Measurements from ENCODE around the gene EEFSEC. TPM values are rescaled to one million over a fixed set of nuclear protein-coding genes. Genes with fewer than 3 reads are reported as not detected.

The EEFSEC gene
- total and polyA plus RNA-seq, 2 of the 8 experiments (the other 6 are each of a cell fraction or from before 2014, with no cell fraction given): 13.1 to 19.8 TPM

- H3K4ac ChIP-seq (replicated peaks; ENCODE audit: insufficient read length, low read depth, low read length): no peak overlapping the region
- H3K23ac ChIP-seq (ENCODE audit: insufficient read length): no peak overlapping the region
- H2BK20ac ChIP-seq (ENCODE audit: low read length): no peak overlapping the region
- H4K8ac ChIP-seq (ENCODE audit: extremely low read depth, insufficient read depth, low read length): 0 out of 2 replicates have a peak overlapping the region, but pooled peaks have one; percentile 9
- DNase-seq (ENCODE audit: low read depth in 1 of 2, low spot score in 2 of 2): no peak
- H2AFZ ChIP-seq (ENCODE audit: low read length): no peak overlapping the region
- peaks cover 0 to 5% of the 10 kb centered on the region in 2 experiments for H4K20me1 ChIP-seq (replicated peaks in 1 of 2; ENCODE audit: control insufficient read depth in 1 of 2, insufficient read depth in 2 of 2, low read length in 2 of 2)
- CTCF ChIA-PET (ENCODE audit: partially characterized antibody): interaction anchor here (0.6 to 2.5 kb wide), 9 partner anchors 10 to 295 kb away, joined by 3 to 11 read pairs (median 3); no protein-coding TSS in a partner anchor
- H3K4me2 ChIP-seq (ENCODE audit: insufficient read depth in 1 of 2, low read depth in 2 of 2, low read length in 2 of 2): no peak overlapping the region
- POLR2A ChIA-PET (ENCODE audit: partially characterized antibody): interaction anchor here (1.5 to 1.6 kb wide), 2 partner anchors 11 to 40 kb away, joined by 3 to 4 read pairs; no protein-coding TSS in a partner anchor
- FAIRE-seq: no peak
- no peaks in the 10 kb centered on the region for H3K23me2 ChIP-seq (ENCODE audit: low read depth, low read length)
- no peak overlapping the region for H3K56ac ChIP-seq (replicated peaks; ENCODE audit: insufficient read length, low read depth, low read length)
- no peak overlapping the region for H4K5ac ChIP-seq (ENCODE audit: insufficient read length, low read depth, low read length)
- no peaks in the 10 kb centered on the region; a peak in 2 of 7 replicates for H3K4me1 ChIP-seq (replicated peaks in 1 of 4; ENCODE audit: control insufficient read depth in 3 of 4, insufficient read depth in 4 of 4, low read length in 3 of 4)
- H3K79me2 ChIP-seq (ENCODE audit: control insufficient read depth in 1 of 2, insufficient read depth in 2 of 2, low read length in 2 of 2): no peaks in the 10 kb centered on the region
- no peak overlapping the region for H2BK120ac ChIP-seq (replicated peaks; ENCODE audit: low read depth, low read length)
- no peak overlapping the region for H3K27ac ChIP-seq (ENCODE audit: low read depth, low read length)
- H3K9ac ChIP-seq (replicated peaks in 1 of 4; ENCODE audit: extremely low read depth in 1 of 4, low read depth in 3 of 4, low read length in 3 of 4): no peak overlapping the region
- H2BK12ac ChIP-seq (ENCODE audit: low read depth, low read length): no peak overlapping the region
- H3K18ac ChIP-seq (ENCODE audit: extremely low read depth, low read length): no peak overlapping the region
- TF ChIP-seq SIN3A (conservative IDR thresholded peaks at IDR 0.05 in 1 of 2, IDR thresholded peaks at IDR 0.05 in 1 of 2; ENCODE audit: low read depth in 1 of 2, low read length in 2 of 2) (no peak), CEBPB (IDR thresholded peaks at IDR 0.05; ENCODE audit: low read depth, low read length) (no peak), CTBP2 (IDR thresholded peaks at IDR 0.05; ENCODE audit: borderline replicate concordance, insufficient read depth, insufficient read length, low read length) (no peak), KDM1A (IDR thresholded peaks at IDR 0.05; ENCODE audit: borderline replicate concordance, low read length) (no peak), RFX5 (IDR thresholded peaks at IDR 0.05; ENCODE audit: borderline replicate concordance, low read depth, low read length) (no peak), CTCF (IDR thresholded peaks at IDR 0.05; ENCODE audit: control extremely low read depth in 1 of 3, insufficient read depth in 1 of 3, low read depth in 1 of 3, low read length in 3 of 3) (no peak), RAD21 (IDR thresholded peaks at IDR 0.05 in 1 of 2, conservative IDR thresholded peaks at IDR 0.05 in 1 of 2; ENCODE audit: low read depth in 2 of 2, low read length in 2 of 2) (no peak)
- H3K14ac ChIP-seq (ENCODE audit: insufficient read length): no peak overlapping the region
- H2AK5ac ChIP-seq (ENCODE audit: low read depth, low read length): no peak overlapping the region
- no peaks in the 10 kb centered on the region for H3K79me1 ChIP-seq (ENCODE audit: low read depth, low read length)
- no peak overlapping the region for H2BK15ac ChIP-seq (ENCODE audit: low read length)
- no peaks in the 10 kb centered on the region for H3K36me3 ChIP-seq (ENCODE audit: control insufficient read depth in 2 of 4, insufficient read depth in 4 of 4, low read length in 3 of 4)
- WGBS, 2 experiments (ENCODE audit: extremely low coverage in 1 of 2, insufficient coverage in 1 of 2, insufficient read length in 1 of 2, insufficient replicate concordance in 2 of 2, low coverage in 1 of 2, low lambda C conversion rate in 2 of 2, missing lambda C conversion rate in 1 of 2): 90% methylated on average over 7 of the region's 7 CpGs; no CpG with 5 or more reads in 1 of the 2 experiments
- no peak overlapping the region for H2BK5ac ChIP-seq (ENCODE audit: low read depth, low read length)
- no peaks in the 10 kb centered on the region for H3K9me3 ChIP-seq (ENCODE audit: insufficient read depth in 2 of 2, low read depth in 1 of 2, low read length in 1 of 2)
- no peak overlapping the region for H3K4me3 ChIP-seq (ENCODE audit: extremely low read depth in 1 of 4, insufficient read depth in 2 of 4, low read depth in 3 of 4, low read length in 4 of 4)
- H3K27me3 ChIP-seq (replicated peaks in 1 of 4; ENCODE audit: control insufficient read depth in 3 of 4, extremely low read depth in 1 of 4, insufficient read depth in 3 of 4, low read length in 3 of 4): no peaks in the 10 kb centered on the region
- no peak overlapping the region for H4K91ac ChIP-seq (replicated peaks; ENCODE audit: insufficient read length, low read length)
These were observed 239.7 kb downstream of the EEFSEC start for GRCh38 chr3:128392818-128393544.
